H1 (cell line): ENCODE measurements around the gene CLDN3. TPM values are rescaled to one million over a fixed set of nuclear protein-coding genes. Genes with fewer than 3 reads are reported as not detected.

ENCODE experiments used
- polyA plus RNA-seq, 7 experiments: library from polyadenylated mRNA; depleted of rRNA in 3 of 7; stranded (reverse) in 5 of 7; unstranded in 2 of 7; fragments of >200 nt in 5 of 7; fragments of 200-250 nt in 2 of 7; gene quantifications; 1 replicate in 5 of 7; 2 replicates in 1 of 7; 4 replicates in 1 of 7; pipeline versions ENCODE4 v1.2.1 to v1.2.3, GENCODE V29; 2011 to 2013; ENCODE audit warnings: missing spikeins in 2 of 7, mixed read lengths in 2 of 7
- total RNA-seq: library from RNA; stranded (reverse); fragmentation: NEBNext Ultra II Directional; extraction: Animal tissue kit (Norgen Biotek cat#: 25700); gene quantifications from 2 replicates; pipeline ENCODE4 v1.2.1, GENCODE V29; 2021
- TF ChIP-seq, protein P1 (sequence below): IDR thresholded peaks from 2 replicates; pipeline ENCODE4 v1.6.1; 2012; ENCODE audit warnings: inconsistent platforms

CLDN3 gene
- total and polyA plus RNA-seq, 2 of the 8 experiments (the other 6 are each of a cell fraction or from before 2014, with no cell fraction given), result 19.1 to 65.2 TPM

DNA sequence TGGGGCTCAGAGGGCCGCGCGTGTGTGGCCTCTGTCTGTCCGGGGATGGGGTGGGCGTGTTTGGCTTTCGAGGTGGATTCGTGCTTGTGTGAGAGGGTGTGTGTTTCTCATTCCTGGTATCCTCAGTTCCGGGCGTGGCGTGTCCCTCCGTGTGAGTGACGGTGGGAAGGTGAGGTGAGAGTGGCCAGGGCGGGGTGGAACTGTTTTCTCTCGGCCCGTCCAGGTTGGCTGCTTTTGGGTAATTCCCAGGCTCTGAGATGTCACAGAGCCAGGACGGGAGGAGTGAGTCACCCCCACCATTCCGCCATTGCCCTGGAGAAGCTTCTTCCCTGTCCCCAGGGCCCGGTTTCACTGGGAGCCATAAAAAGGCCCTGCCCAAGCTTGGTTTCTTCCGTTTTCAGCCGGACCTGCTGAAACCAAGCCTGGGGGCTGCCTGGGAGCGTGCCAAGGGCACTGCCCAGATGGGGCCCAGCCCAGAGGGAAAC is 39.4 kb upstream of the CLDN3 start (continued):
- TF ChIP-seq, protein P1, sequence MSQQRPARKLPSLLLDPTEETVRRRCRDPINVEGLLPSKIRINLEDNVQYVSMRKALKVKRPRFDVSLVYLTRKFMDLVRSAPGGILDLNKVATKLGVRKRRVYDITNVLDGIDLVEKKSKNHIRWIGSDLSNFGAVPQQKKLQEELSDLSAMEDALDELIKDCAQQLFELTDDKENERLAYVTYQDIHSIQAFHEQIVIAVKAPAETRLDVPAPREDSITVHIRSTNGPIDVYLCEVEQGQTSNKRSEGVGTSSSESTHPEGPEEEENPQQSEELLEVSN, result no peak
